NCI-H146 (cell line): ENCODE measurements around the gene FBXO34.

Experiments used
- DNase-seq: peaks from one replicate; lab custom pipeline; 2025; lab: John Stamatoyannopoulos, UW

FBXO34 gene

GRCh38 chr14:55270832-55271571 lies at the start of gene FBXO34:
Gene FBXO34, plus strand, starts transcription at chr14:55271421. Its CDS starts 78,970 bp downstream, at chr14:55350391.
- peak; percentile 95 for DNase-seq

- DNase-seq: no peak
Observed at GRCh38 chr14:55221968-55222367, 49.3 kb upstream of the FBXO34 start.

- no peak for DNase-seq
Observed at GRCh38 chr14:55223364-55223763, 47.9 kb upstream of the FBXO34 start.

GRCh38 chr14:55228261-55228660 lies 43.0 kb upstream of the FBXO34 start:
- no peak for DNase-seq

GRCh38 chr14:55233591-55233990 lies 37.6 kb upstream of the FBXO34 start:
- no peak for DNase-seq

GRCh38 chr14:55238019-55238680 lies 33.1 kb upstream of the FBXO34 start:
- no peak for DNase-seq

- DNase-seq: no peak
Observed at GRCh38 chr14:55239320-55239719, 31.9 kb upstream of the FBXO34 start.

- DNase-seq: no peak
Observed at GRCh38 chr14:55240526-55241178, 30.6 kb upstream of the FBXO34 start.

GRCh38 chr14:55241673-55242072 lies 29.5 kb upstream of the FBXO34 start:
- no peak for DNase-seq

GRCh38 chr14:55243386-55243785 lies 27.8 kb upstream of the FBXO34 start:
- DNase-seq: no peak

- no peak for DNase-seq
Observed at GRCh38 chr14:55243813-55244212, 27.4 kb upstream of the FBXO34 start.

- peak; percentile 2 for DNase-seq
Observed at GRCh38 chr14:55245657-55246268, 25.5 kb upstream of the FBXO34 start.

- no peak for DNase-seq
Observed at GRCh38 chr14:55248411-55248810, 22.8 kb upstream of the FBXO34 start.

GRCh38 chr14:55249423-55249822 lies 21.8 kb upstream of the FBXO34 start:
- DNase-seq: no peak

GRCh38 chr14:55253276-55253675 lies 17.9 kb upstream of the FBXO34 start:
- DNase-seq: no peak

GRCh38 chr14:55254581-55254980 lies 16.6 kb upstream of the FBXO34 start:
- DNase-seq: no peak

- DNase-seq: no peak
Observed at GRCh38 chr14:55255979-55256378, 15.2 kb upstream of the FBXO34 start.

- no peak for DNase-seq
Observed at GRCh38 chr14:55256586-55256985, 14.6 kb upstream of the FBXO34 start.

GRCh38 chr14:55265197-55265596 lies 6.0 kb upstream of the FBXO34 start:
- no peak for DNase-seq

GRCh38 chr14:55267820-55268219 lies 3.4 kb upstream of the FBXO34 start:
- DNase-seq: no peak

GRCh38 chr14:55271572-55272298 lies 514 bp downstream of the FBXO34 start:
- peak; percentile 75 for DNase-seq

- DNase-seq: no peak
Observed at GRCh38 chr14:55272387-55272786, 1.2 kb downstream of the FBXO34 start.
